ENCODE measurements around the gene SATB2.

SATB2 gene

DNA sequence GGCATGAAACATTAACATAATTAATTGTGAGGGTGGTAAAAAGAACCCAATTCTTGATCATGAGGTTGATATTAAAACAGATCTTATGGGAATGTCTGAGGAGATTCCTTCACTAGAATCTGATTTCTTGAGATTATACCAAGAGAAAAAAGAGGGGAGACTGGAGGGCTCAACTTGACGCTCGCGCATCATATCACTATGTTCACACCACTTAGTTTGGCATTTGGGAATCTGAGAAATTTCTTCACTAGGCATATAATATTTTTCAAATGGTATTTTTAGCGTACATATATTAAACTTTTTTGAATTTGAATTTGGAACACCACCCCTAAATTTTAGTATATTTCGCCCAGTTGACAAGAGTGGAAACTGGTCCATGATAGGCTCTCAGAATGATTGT is 140.1 kb downstream of the SATB2 start:
- no peak for DNase-seq

DNA sequence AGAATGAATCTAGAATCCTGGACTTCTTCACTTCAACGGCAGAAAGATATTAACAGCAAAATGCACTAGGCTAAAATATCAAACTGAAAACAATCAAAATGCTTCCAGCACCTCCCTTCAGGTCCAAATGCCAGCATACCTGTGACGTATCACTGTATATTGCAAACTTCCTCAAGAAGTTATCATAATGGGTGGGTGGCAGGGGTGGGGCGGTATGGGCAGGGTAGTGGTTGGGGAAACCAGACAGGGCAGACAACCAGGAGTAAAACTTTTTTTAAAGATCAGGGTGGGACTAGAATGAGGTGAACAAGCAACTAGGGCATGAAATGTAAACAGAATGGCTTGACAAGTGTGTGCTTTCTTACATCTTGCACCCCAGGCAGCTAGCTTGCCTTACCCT is 140.9 kb downstream of the SATB2 start:
- DNase-seq: no peak

DNA sequence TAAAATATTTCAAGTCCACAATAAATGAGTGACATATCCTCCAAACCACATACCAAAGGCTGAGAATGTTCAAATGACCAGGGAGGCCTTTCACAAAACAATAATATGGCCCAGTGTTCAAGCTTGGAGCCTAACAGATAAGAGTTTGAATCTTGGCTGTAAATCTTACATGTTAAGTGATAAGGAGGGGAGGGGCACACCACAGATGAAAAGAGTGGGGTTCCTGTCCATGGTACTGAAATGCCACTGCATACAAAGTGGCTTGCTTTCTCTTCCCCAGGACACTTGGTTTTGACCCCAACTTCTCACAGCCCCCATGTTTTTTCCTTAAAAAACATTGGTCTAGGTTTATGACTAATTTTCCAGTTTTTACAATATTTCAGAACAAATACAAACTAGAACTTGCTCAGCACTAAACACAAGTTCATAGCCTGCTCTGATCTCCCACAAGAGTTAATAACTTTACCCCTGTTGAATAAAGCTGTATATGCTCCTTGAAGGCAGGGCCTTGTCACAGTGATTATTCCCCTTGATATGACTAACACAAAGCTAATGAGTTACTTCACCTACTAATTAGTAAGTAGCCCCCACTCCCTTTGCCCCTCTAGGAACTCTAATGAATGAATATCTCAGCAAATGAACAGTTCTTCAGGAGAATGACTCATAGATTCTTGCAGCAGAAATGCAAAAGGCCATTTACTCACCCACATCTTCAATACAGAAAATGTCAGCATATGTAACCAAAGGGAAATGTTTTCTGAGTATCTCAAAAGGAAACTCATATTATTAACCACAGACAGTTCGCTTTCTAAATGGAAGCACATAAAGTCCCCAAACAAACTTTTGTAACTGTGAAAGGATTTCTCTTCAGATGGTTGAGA is 142.2 kb downstream of the SATB2 start:
- no peak for DNase-seq

DNA sequence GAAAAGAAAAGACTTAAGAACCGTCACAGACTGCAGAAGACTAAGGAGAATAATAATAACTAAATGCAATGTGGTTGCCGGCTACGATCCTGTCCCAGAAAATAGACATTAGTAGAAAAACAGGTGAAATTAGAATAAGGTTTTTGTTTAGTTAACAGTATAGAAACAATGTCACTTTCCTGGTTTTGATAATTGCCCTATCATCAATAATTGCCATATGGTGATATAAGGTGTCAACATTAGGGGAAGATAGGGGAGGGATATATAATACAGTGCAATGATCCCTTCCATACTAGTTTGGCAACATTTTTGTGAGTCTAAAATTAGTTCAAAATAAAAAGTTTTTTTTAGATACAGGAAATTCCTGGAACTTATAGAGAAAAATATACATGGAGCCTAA is 144.8 kb downstream of the SATB2 start:
- no peak for DNase-seq

DNA sequence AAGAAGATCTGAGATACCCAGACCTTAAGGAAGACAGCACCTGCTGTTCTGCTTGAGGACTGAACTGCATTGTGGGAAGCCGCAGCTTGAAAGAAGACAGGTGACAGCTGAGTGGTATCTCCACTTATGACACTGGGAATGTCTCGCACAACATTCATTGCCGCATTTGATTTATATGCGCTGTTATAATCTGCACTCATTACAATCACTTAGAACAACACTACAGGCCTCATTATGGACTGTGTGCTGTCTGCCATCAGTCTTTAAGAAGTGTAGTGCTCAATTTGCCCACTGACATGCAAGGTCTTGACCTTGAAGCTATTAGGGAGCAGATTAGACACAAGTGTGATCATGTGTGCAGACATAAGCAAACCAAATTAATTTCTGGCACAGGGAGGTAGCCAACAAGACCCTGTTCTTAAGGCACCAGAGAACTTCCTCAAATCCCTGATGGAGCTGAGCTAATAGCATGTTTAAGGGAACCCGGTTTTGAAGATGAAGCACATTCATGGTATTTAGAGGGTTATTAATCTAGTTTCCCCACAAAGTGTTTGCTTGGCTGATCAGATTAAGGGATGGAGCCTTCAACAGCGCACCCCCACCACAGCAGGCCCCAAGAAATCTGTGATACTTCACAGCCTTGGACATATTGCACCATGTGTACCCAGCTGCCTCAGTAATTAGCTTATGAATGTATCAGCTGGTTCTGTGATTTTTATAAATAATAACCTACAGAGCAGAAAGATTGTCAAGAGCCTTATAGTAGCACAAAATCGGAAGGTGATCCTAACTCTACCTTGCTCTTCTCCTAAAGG is 146.8 kb downstream of the SATB2 start:
- peak; percentile 85 for DNase-seq

DNA sequence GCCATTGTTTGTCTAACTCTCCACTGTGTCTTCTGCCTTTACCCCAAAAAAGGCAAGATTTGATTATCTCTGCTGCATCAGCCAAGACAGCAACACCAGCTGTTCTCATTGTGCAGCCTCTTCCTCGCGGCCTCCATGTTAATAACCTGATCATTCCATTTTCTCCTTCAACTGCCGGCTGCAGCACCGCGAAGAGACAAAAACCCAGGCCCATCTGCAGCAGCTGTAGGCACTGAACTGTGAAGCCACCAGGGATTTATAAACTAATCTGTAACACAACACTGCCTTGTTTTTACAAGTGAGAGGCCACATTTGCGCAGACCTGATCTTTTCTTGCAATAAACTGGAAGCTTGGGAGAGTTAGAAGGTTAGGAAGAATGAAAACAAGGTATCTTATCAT is 147.8 kb downstream of the SATB2 start:
- DNase-seq: peak; percentile 71

DNA sequence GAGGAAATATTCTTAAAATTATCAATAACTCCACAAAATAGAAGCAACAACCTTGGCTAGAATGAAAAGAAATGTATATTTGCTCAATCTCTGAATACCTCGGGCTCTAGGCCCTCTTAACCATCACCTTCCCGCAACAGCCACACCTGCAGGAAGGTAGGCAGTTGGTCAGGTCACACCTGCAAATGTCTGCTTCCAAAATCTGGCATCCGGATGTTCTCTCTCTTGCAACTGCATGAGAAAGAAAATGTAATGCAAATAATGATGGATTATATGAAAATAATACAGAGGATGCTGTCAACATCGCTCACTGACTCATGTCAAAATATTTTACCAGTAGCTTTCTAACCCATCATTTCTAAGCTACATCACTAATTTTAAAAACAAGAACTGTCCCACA is 148.3 kb downstream of the SATB2 start:
- peak; percentile 22 for DNase-seq

DNA sequence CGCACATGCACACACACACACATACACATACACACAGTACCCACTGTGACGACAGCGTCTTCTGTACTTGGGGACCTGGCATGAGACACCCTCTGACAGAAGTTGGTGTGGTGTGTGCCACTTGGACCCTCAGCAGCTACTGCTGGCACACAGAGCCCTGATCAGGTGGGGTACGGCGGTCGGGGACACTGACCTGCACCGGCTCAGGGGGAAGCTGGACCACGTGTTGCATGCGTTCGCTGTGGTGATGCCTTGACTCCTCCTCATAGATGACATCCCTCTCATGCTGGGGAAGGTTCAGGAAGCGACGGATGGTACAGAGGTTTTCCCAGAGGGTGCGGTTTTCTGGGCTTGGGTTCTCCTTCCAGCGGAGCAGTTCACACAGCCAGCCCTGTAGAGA is 149.2 kb downstream of the SATB2 start:
- no peak for DNase-seq

DNA sequence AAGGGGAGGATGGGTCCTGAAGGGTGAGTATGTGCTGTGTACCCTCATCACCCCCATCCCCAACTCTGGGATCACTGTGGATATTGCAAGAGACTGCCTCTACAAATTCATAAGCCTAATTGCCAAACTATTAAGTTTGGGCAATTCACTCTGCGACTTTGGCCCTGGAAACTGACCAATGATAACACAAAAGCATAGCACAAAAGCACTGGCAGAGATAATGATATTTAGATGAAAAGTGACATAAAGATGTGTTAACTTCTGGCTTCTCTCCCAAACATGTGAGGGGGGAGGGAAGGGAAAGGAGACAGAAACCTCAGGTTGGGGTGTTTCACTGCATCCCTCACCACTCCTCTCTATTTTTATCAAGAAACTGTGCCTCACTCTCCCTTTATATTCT is 150.3 kb downstream of the SATB2 start:
- no peak for DNase-seq

DNA sequence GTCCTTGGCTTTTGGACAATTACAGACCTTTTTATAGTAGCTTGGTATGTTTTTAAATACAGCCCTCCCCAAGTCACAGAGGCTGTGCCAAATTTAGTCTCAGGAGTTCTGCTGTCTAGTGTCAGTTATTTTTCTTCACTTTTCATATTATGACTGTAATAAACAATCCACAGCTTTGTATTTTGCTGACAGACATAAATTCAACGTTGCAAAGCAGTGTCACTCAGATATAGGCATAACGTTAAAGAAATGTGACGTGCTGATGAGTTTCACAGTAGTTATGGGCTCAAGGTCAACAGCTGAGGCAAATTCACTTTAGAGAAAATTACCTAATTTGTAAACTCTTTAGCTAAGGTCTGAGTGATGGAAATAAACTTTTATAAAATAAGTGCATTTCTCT is 151.6 kb downstream of the SATB2 start:
- no peak for DNase-seq

DNA sequence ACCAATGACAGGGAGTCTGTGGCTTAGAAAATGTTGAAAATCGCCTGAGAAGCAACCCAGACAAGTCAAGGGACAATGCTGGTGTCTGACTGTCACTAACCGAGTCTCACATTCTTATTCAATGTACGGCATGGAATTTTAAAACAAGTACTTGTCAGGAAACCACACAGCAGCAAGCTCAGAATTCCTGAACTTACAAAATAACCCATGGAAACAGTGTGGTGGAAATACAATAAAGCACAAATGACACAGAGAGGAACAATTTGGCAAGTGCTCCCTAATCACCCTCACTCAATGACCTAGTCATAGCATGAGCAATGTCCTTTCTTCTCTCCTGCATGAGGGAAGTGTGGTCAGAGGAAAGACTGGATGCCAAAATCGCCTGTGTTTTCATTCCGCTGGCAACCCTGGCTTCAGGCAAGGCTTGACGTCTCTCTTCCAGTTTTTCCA is 154.0 kb downstream of the SATB2 start:
- no peak for DNase-seq

DNA sequence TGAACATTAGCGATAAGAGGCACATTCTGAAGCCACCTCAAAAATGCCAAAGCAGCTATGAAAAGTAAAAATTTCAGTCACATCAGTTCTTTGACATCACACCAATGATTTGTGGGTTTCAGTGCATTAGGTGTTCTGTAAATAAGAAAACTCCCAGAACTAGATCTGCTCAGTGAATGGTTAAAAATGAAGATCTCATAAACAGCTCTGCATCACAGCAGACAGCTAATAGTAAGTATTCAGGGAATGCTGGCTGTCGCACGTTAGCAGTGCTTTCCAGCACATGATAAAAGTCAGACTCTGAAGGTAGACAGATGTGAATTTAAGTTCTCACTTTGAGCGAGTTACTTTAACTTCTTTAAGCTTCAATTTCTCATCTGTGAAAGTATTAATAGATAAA is 154.9 kb downstream of the SATB2 start:
- DNase-seq: no peak

DNA sequence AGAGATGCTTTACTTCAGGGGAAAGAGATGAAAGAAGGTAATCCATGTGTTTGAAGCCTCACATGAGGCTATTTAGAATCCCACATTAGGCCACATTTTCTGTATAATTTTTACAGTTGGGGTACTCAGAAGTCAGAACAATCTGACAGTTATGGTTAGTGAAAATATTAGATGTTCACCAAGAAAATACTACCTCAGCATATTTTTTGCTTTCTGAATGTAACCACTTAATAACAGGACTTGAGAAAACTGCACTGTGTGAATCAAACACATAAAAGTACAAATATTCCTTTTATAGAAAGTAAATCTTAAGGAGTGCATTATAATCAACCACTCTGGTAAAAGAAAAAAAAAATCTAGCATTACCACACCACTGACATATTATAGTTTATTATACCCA is 169.3 kb downstream of the SATB2 start:
- no peak for DNase-seq

DNA sequence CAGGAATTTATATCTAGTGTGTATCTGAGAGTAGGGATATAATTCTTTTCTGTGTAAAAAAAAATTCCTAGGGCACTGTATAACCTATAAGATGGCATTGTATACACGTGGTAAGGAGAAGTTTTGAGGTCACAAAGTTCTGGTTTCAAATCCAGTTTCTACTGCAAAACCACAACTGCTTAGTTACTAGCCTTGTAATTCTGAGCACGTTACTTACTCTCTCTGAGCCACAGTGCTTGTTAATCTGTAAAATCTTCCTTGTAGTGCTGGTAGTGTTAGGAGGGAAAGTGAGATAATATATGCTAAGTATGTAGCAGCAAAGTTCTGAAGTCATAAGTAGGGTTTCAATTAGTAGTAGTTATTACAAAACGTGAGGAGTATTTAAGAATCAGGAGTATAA is 175.4 kb downstream of the SATB2 start:
- no peak for DNase-seq

DNA sequence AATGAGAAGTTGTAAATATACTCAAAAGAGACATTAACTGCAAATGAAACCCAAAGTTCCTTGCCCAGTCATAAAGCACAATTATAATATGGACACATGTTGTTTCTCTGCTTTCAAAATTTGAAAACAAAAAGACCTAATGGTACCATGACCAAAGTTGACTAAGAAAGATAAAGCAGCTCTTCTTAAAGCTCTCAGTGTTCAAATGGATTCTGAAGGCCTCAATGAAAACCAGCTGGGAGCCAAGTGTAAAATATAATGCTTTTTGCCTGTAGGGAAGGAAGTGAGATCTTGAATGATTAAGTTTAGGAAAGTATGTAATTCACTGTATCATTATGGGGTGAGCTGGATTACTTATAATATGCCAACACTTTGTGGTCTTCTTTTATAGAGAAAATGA is 178.6 kb downstream of the SATB2 start:
- no peak for DNase-seq

DNA sequence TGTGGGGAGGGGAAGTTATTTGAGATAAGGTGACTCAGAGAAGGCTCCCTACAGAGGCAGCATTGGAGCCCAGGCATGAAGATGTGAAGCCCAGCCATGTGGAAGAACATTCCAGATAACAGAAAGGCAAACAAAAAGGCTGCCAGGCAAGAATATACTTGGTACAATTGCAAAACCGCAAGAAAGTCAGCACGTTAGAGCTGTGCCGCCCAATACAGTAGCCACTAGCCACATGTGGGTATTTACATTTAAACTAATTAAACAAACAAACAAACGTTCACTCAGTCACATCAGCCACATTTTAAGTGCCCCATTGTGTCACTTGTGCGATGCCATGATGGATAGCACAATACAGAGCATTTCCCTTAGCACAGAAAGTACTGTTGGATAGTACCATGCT is 179.6 kb downstream of the SATB2 start:
- no peak for DNase-seq

DNA sequence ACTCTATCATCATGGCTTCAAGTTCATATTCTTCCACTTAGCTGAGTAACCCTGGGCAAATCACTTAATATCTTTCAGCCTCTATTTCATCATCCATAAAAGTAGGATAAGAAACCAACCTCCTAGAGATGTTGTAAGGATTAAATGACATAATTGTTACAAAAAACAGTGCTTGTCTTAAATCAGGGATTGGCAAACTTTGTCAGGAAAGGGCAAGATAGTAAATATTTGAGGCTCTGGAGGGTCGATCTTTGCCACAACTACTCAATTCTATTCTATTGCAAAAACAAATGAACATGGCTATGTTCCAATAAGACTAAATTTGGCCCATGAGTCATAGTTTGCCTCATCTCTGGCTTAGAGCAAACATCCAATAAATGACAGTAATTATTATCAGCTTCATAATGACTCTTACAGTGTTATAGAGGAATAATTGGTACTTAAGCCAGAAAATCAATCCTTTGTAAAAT is 184.7 kb downstream of the SATB2 start:
- no peak for DNase-seq

DNA sequence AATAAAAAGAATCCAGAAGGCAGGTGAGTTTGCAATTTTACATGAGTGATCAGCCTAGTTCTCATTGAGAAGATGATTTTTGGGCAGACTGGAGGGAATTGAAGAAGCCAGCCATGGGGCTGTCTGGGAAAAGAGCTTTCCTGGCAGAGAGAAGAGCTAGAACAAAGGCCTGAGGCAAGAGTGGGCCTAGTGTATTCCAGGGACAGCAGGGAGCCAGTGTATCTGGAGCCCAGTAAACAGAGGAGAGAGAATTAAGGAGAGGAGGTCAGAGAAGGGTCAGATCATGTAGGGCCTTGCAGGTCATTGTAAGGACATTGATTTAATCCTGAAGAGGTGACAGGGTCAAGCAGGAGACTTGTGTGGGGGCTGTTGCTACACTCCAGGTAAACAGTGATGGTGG is 195.8 kb downstream of the SATB2 start:
- DNase-seq: no peak

DNA sequence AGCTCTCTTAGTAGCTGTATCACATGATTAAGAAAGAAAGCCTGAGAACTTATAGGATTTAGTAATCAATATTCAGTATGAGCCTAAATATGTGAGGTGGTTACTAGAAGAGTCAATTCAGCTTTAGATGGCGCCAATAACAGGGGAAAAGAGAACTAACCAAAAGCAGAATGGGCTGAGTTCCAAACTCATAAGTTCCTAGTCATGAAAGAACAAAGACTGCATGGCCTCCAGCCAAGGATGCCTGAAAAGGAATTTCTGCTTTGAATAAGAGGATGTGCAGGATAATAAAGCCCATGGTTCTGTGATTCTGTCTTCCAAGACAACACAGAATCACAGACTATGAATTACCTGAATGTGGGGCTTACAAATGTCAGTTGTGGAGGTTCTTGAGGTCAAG is 196.5 kb downstream of the SATB2 start:
- DNase-seq: no peak

DNA sequence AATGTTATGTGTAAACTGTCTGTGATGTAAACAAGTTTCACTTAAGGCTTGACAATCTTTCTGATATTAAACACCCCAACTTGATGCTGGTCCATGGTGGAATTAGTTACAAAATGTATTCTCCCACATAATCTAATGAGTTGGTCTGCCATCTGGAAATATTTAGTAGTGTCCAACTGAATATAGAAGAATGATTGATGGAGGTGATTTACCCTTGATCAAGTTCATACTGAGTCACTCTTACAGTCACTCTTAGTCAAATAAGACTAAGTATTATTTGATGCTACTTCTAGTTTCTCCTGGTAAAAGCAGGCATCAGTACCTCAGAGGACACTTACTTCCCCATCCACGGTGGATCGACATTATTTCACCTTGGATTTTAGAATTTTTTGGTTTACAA is 198.1 kb downstream of the SATB2 start:
- no peak for DNase-seq

DNA sequence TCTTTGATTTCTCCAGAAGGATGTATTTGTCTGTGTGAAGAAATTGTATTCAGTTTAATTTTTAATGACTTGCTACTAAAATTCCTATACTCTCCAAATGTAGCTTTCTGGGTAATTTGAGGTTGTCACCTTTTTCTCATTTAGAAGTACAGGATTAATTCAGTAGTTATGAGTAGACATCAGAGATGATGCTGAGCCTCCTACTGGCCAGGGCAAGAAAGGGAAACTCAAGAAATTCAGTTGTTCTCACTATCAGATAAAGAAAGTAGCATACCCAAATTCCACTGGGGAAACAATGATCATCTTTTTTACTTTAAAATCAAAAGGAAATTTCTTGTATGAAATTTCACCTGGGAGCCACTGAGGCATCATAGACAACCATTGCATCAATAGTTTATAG is 199.4 kb downstream of the SATB2 start:
- no peak for DNase-seq

DNA sequence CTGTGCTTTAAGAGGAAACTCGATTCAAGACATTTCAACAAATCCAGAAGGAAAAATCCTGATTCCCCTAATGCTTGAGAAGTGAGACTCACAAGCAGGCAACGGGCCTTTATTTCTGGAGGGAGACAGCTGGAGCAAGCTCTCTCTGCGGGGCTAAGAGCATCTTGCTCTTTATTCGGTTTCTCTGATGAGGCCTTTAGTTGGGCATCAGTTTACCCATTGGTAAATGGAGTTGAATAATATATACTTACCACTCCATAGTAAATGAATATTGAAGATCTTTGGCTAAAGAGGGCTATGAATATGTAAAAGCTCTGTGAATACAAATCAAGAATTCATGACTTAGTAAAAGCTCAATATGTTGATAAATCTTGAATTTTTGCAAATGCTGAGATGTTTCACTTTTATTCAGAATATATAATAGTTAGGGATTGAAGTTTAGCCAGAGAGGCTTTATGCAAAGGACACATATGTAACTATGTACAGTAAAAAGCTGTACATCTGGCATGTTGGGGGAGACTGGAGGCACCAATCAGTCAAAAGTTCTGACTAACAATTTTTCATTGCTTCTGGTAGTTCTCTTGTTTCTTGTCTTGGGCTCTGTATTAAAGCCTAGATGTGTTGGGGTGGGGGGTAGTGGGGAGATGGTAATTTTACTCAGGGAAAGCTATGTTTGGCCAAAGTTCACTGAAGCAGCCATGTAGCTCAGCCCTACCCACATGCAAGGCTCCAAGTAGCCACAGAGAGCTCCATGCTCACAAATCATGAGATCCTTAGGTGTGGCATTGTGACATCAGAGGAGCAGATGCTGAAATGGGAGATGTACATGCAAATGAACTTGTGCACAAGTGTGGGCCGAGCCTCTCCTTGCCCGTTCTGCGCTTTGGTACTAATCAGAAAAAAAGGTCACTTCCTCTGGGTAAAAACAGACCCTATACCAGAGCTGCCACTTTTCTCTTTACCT is 200.2 kb downstream of the SATB2 start:
- DNase-seq: no peak

DNA sequence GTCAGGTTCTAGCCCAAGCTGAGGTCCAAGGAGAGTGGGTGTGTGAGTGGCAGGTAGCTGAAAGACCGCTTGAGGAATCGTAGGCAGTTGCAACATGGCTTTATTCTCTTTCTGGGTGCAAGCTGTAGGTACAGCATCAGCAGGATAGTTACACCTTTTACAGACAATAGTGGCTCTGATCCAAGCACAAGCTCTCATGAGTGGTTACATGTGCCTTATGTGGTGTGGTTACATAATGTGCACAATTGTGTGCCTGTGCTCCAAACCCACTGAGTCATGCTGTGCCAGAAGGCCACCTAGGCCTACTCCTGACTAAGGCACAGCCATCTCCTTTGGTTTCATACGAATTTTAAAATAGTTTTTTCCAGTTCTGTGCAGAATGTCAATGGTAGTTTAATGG is 227.6 kb downstream of the SATB2 start:
- DNase-seq: no peak
